ENCODE measurements around the gene COQ8A.

COQ8A gene

GRCh38 chr1:226972931-226973330, 32.8 kb downstream of the COQ8A start:
- no peak for TF ChIP-seq CTCF (IDR thresholded peaks at IDR 0.05)
- peak; percentile 66 for DNase-seq (ENCODE audit: low spot score)
- H3K4me3 ChIP-seq, result no peak overlapping the region
- peak overlapping the region; percentile 87 to 92 for H3K27ac ChIP-seq

- peak overlapping the region; percentile 87 to 92 for H3K27ac ChIP-seq
- peak; percentile 74 for DNase-seq (ENCODE audit: low spot score)
- H3K4me3 ChIP-seq, result peak overlapping the region; percentile 52
- TF ChIP-seq CTCF (IDR thresholded peaks at IDR 0.05), result no peak
Measured at GRCh38 chr1:226973371-226973897, 33.3 kb downstream of the COQ8A start.

- peak overlapping the region; percentile 52 for H3K4me3 ChIP-seq
- no peak for TF ChIP-seq CTCF (IDR thresholded peaks at IDR 0.05)
- H3K27ac ChIP-seq, result peak overlapping the region; percentile 87 to 92
- peak; percentile 87 for DNase-seq (ENCODE audit: low spot score)
Measured at GRCh38 chr1:226973898-226974543, 33.9 kb downstream of the COQ8A start.

GRCh38 chr1:226974544-226975258, 34.6 kb downstream of the COQ8A start:
- DNase-seq (ENCODE audit: low spot score), result peak; percentile 91
- peak overlapping the region; percentile 52 for H3K4me3 ChIP-seq
- TF ChIP-seq CTCF (IDR thresholded peaks at IDR 0.05), result no peak

GRCh38 chr1:226975259-226976250, 35.5 kb downstream of the COQ8A start:
- no peak for TF ChIP-seq CTCF (IDR thresholded peaks at IDR 0.05)
- peak; percentile 59 for DNase-seq (ENCODE audit: low spot score)
- Histone ChIP-seq H3K4me3 (peak overlapping the region; percentile 52), H3K27ac (peak overlapping the region; percentile 87 to 92)

More at GRCh38 chr1:226974544-226975258, 34.6 kb downstream of the COQ8A start:
- peak overlapping the region; percentile 87 to 92 for H3K27ac ChIP-seq

GRCh38 chr1:226976276-226976977, 36.3 kb downstream of the COQ8A start:
- DNase-seq (ENCODE audit: low spot score), result peak; percentile 49
- Histone ChIP-seq H3K27ac (no peak overlapping the region), H3K4me3 (no peak overlapping the region)
- TF ChIP-seq CTCF (IDR thresholded peaks at IDR 0.05), result no peak

All from coronary artery (tissue), 2 donors.